Measurements from ENCODE around the gene FRY.

FRY gene

GRCh38 chr13:32199168-32199567 is 167.6 kb downstream of the FRY start:
- Histone ChIP-seq H3K36me3 (ENCODE audit: control insufficient read depth, insufficient read depth, low read length) (no peaks in the 10 kb centered on the region), H3K27me3 (ENCODE audit: control insufficient read depth, insufficient read depth, low read length) (no peaks in the 10 kb centered on the region)

GRCh38 chr13:32200741-32201140 is 169.2 kb downstream of the FRY start:
- Histone ChIP-seq H3K4me3 (ENCODE audit: low read depth, low read length) (no peak overlapping the region), H3K36me3 (ENCODE audit: control insufficient read depth, insufficient read depth, low read length) (no peaks in the 10 kb centered on the region), H3K4me1 (ENCODE audit: control insufficient read depth, insufficient read depth, low read length) (no peaks in the 10 kb centered on the region), H3K9ac (ENCODE audit: low read depth, low read length) (no peak overlapping the region), H3K27me3 (ENCODE audit: control insufficient read depth, insufficient read depth, low read length) (no peaks in the 10 kb centered on the region), H3K27ac (ENCODE audit: low read depth, low read length) (no peak overlapping the region), H3K9me3 (ENCODE audit: control insufficient read depth, insufficient read depth, low read length) (no peaks in the 10 kb centered on the region)

More at GRCh38 chr13:32199168-32199567, 167.6 kb downstream of the FRY start:
- H3K9ac ChIP-seq (ENCODE audit: low read depth, low read length), result no peak overlapping the region
- H3K4me1 ChIP-seq (ENCODE audit: control insufficient read depth, insufficient read depth, low read length), result no peaks in the 10 kb centered on the region
- H3K27ac ChIP-seq (ENCODE audit: low read depth, low read length), result no peak overlapping the region
- H3K9me3 ChIP-seq (ENCODE audit: control insufficient read depth, insufficient read depth, low read length), result no peaks in the 10 kb centered on the region
- no peak overlapping the region for H3K4me3 ChIP-seq (ENCODE audit: low read depth, low read length)

- no peak overlapping the region for H3K27ac ChIP-seq (ENCODE audit: low read depth, low read length)
Measured at GRCh38 chr13:32201809-32202208, 170.2 kb downstream of the FRY start.

GRCh38 chr13:32202268-32202667 is 170.7 kb downstream of the FRY start:
- no peaks in the 10 kb centered on the region for H3K36me3 ChIP-seq (ENCODE audit: control insufficient read depth, insufficient read depth, low read length)
- no peaks in the 10 kb centered on the region for H3K9me3 ChIP-seq (ENCODE audit: control insufficient read depth, insufficient read depth, low read length)
- H3K9ac ChIP-seq (ENCODE audit: low read depth, low read length), result no peak overlapping the region
- no peaks in the 10 kb centered on the region for H3K27me3 ChIP-seq (ENCODE audit: control insufficient read depth, insufficient read depth, low read length)
- H3K27ac ChIP-seq (ENCODE audit: low read depth, low read length), result no peak overlapping the region
- no peak overlapping the region for H3K4me3 ChIP-seq (ENCODE audit: low read depth, low read length)
- no peaks in the 10 kb centered on the region for H3K4me1 ChIP-seq (ENCODE audit: control insufficient read depth, insufficient read depth, low read length)

More at GRCh38 chr13:32201809-32202208, 170.2 kb downstream of the FRY start:
- Histone ChIP-seq H3K36me3 (ENCODE audit: control insufficient read depth, insufficient read depth, low read length) (no peaks in the 10 kb centered on the region), H3K4me1 (ENCODE audit: control insufficient read depth, insufficient read depth, low read length) (no peaks in the 10 kb centered on the region), H3K4me3 (ENCODE audit: low read depth, low read length) (no peak overlapping the region), H3K9ac (ENCODE audit: low read depth, low read length) (no peak overlapping the region), H3K27me3 (ENCODE audit: control insufficient read depth, insufficient read depth, low read length) (no peaks in the 10 kb centered on the region), H3K9me3 (ENCODE audit: control insufficient read depth, insufficient read depth, low read length) (no peaks in the 10 kb centered on the region)

- Histone ChIP-seq H3K27me3 (ENCODE audit: control insufficient read depth, insufficient read depth, low read length) (no peaks in the 10 kb centered on the region), H3K36me3 (ENCODE audit: control insufficient read depth, insufficient read depth, low read length) (no peaks in the 10 kb centered on the region), H3K4me3 (ENCODE audit: low read depth, low read length) (no peak overlapping the region), H3K9me3 (ENCODE audit: control insufficient read depth, insufficient read depth, low read length) (no peaks in the 10 kb centered on the region), H3K9ac (ENCODE audit: low read depth, low read length) (no peak overlapping the region), H3K4me1 (ENCODE audit: control insufficient read depth, insufficient read depth, low read length) (no peaks in the 10 kb centered on the region), H3K27ac (ENCODE audit: low read depth, low read length) (no peak overlapping the region)
Measured at GRCh38 chr13:32203221-32203620, 171.6 kb downstream of the FRY start.

- Histone ChIP-seq H3K9ac (ENCODE audit: low read depth, low read length) (no peak overlapping the region), H3K9me3 (ENCODE audit: control insufficient read depth, insufficient read depth, low read length) (no peaks in the 10 kb centered on the region), H3K27me3 (ENCODE audit: control insufficient read depth, insufficient read depth, low read length) (no peaks in the 10 kb centered on the region), H3K4me3 (ENCODE audit: low read depth, low read length) (no peak overlapping the region), H3K27ac (ENCODE audit: low read depth, low read length) (no peak overlapping the region), H3K4me1 (ENCODE audit: control insufficient read depth, insufficient read depth, low read length) (no peaks in the 10 kb centered on the region), H3K36me3 (ENCODE audit: control insufficient read depth, insufficient read depth, low read length) (no peaks in the 10 kb centered on the region)
Measured at GRCh38 chr13:32203736-32204135, 172.2 kb downstream of the FRY start.

- Histone ChIP-seq H3K27me3 (ENCODE audit: control insufficient read depth, insufficient read depth, low read length) (no peaks in the 10 kb centered on the region), H3K4me1 (ENCODE audit: control insufficient read depth, insufficient read depth, low read length) (no peaks in the 10 kb centered on the region), H3K9ac (ENCODE audit: low read depth, low read length) (no peak overlapping the region), H3K27ac (ENCODE audit: low read depth, low read length) (no peak overlapping the region), H3K4me3 (ENCODE audit: low read depth, low read length) (no peak overlapping the region), H3K36me3 (ENCODE audit: control insufficient read depth, insufficient read depth, low read length) (peaks cover under 1% of the 10 kb centered on the region; the same call in 1 of the 2 replicates), H3K9me3 (ENCODE audit: control insufficient read depth, insufficient read depth, low read length) (no peaks in the 10 kb centered on the region)
Measured at GRCh38 chr13:32205431-32206096, 174.0 kb downstream of the FRY start.

GRCh38 chr13:32206097-32206740 is 174.6 kb downstream of the FRY start:
- no peaks in the 10 kb centered on the region for H3K9me3 ChIP-seq (ENCODE audit: control insufficient read depth, insufficient read depth, low read length)
- no peak overlapping the region for H3K27ac ChIP-seq (ENCODE audit: low read depth, low read length)

GRCh38 chr13:32208860-32209259 is 177.3 kb downstream of the FRY start:
- no peaks in the 10 kb centered on the region for H3K4me1 ChIP-seq (ENCODE audit: control insufficient read depth, insufficient read depth, low read length)
- H3K9me3 ChIP-seq (ENCODE audit: control insufficient read depth, insufficient read depth, low read length), result no peaks in the 10 kb centered on the region
- no peak overlapping the region for H3K4me3 ChIP-seq (ENCODE audit: low read depth, low read length)
- H3K27me3 ChIP-seq (ENCODE audit: control insufficient read depth, insufficient read depth, low read length), result no peaks in the 10 kb centered on the region
- H3K9ac ChIP-seq (ENCODE audit: low read depth, low read length), result no peak overlapping the region
- H3K27ac ChIP-seq (ENCODE audit: low read depth, low read length), result no peak overlapping the region
- peaks cover 5% of the 10 kb centered on the region; the same call in 1 of the 2 replicates for H3K36me3 ChIP-seq (ENCODE audit: control insufficient read depth, insufficient read depth, low read length)

More at GRCh38 chr13:32206097-32206740, 174.6 kb downstream of the FRY start:
- H3K36me3 ChIP-seq (ENCODE audit: control insufficient read depth, insufficient read depth, low read length), result peaks cover 5% of the 10 kb centered on the region; the same call in 1 of the 2 replicates
- H3K4me3 ChIP-seq (ENCODE audit: low read depth, low read length), result no peak overlapping the region
- no peak overlapping the region for H3K9ac ChIP-seq (ENCODE audit: low read depth, low read length)
- no peaks in the 10 kb centered on the region for H3K27me3 ChIP-seq (ENCODE audit: control insufficient read depth, insufficient read depth, low read length)
- no peaks in the 10 kb centered on the region for H3K4me1 ChIP-seq (ENCODE audit: control insufficient read depth, insufficient read depth, low read length)

GRCh38 chr13:32209652-32210051 is 178.1 kb downstream of the FRY start:
- H3K9me3 ChIP-seq (ENCODE audit: control insufficient read depth, insufficient read depth, low read length), result no peaks in the 10 kb centered on the region
- no peaks in the 10 kb centered on the region for H3K4me1 ChIP-seq (ENCODE audit: control insufficient read depth, insufficient read depth, low read length)
- no peak overlapping the region for H3K4me3 ChIP-seq (ENCODE audit: low read depth, low read length)
- H3K9ac ChIP-seq (ENCODE audit: low read depth, low read length), result no peak overlapping the region
- H3K27ac ChIP-seq (ENCODE audit: low read depth, low read length), result no peak overlapping the region
- peaks cover 8% of the 10 kb centered on the region for H3K36me3 ChIP-seq (ENCODE audit: control insufficient read depth, insufficient read depth, low read length)
- H3K27me3 ChIP-seq (ENCODE audit: control insufficient read depth, insufficient read depth, low read length), result no peaks in the 10 kb centered on the region

- peaks cover 9% of the 10 kb centered on the region for H3K36me3 ChIP-seq (ENCODE audit: control insufficient read depth, insufficient read depth, low read length)
Measured at GRCh38 chr13:32210101-32210500, 178.5 kb downstream of the FRY start.

More at GRCh38 chr13:32210101-32210500, 178.5 kb downstream of the FRY start:
- H3K4me3 ChIP-seq (ENCODE audit: low read depth, low read length), result no peak overlapping the region
- H3K27ac ChIP-seq (ENCODE audit: low read depth, low read length), result no peak overlapping the region
- no peak overlapping the region for H3K9ac ChIP-seq (ENCODE audit: low read depth, low read length)
- H3K27me3 ChIP-seq (ENCODE audit: control insufficient read depth, insufficient read depth, low read length), result no peaks in the 10 kb centered on the region
- H3K9me3 ChIP-seq (ENCODE audit: control insufficient read depth, insufficient read depth, low read length), result no peaks in the 10 kb centered on the region
- H3K4me1 ChIP-seq (ENCODE audit: control insufficient read depth, insufficient read depth, low read length), result no peaks in the 10 kb centered on the region

Data from HUES48 (cell line).